ENCODE measurements around the gene C1QL3.

C1QL3 gene

GRCh38 chr10:16519908-16520861, 1.5 kb downstream of the C1QL3 start:
- no peak for DNase-seq (ENCODE audit: low read depth, low spot score)
- peaks cover 59% of the 10 kb centered on the region for H3K27me3 ChIP-seq (ENCODE audit: insufficient read depth, insufficient read length)
- H3K9ac ChIP-seq (ENCODE audit: insufficient read length, low read depth) = peak overlapping the region; percentile 72
- no peaks in the 10 kb centered on the region for H3K36me3 ChIP-seq (ENCODE audit: insufficient read depth, insufficient read length, low read length)
- TF ChIP-seq SUZ12 (IDR thresholded peaks at IDR 0.05; ENCODE audit: extremely low read depth, insufficient read depth, insufficient read length) (no peak), ZNF274 (IDR thresholded peaks at IDR 0.05; ENCODE audit: low read depth, low read length) (no peak), YY1 (IDR thresholded peaks at IDR 0.05; ENCODE audit: insufficient read depth, insufficient read length) (no peak)
- no peaks in the 10 kb centered on the region for H3K4me1 ChIP-seq (ENCODE audit: insufficient read depth, insufficient read length)
- H3K4me3 ChIP-seq (ENCODE audit: insufficient read length, low read depth) = peak overlapping the region; percentile 47
- no peaks in the 10 kb centered on the region for H3K9me3 ChIP-seq (ENCODE audit: insufficient read depth, low read length)

DNA sequence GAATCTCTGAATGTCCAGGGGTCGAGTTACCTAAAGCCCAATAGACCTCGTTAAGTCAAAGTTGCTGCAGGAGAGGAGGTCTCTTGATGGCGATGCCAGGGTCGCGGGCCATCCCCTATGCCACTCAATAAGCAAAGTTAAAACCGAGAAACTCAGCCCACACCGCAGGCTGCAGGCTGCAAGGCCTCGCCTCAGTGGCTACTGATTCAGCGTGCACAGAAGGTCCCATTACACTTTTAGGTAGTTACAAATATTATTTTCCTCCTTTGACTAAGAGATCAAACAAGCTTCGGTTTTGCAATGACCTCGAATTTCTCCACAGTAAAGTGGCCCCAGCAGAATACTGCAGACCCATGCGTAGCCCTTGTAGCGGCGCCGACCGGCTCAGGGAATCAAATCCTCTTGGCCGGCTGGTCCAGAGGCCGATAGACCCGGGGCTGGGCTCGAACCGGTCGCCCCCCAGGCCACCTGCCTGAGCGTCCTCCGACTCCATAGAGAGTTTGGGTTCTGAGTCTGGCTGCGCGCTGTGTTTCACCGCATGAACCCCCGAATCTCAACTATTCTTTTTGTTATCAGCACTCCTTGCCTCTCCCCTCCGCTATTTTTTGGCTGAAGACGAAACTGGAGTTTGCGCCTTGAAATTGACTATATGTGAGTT, 2.3 kb downstream of the C1QL3 start:
- Histone ChIP-seq H3K9ac (ENCODE audit: insufficient read length, low read depth) (peak overlapping the region; percentile 72), H3K9me3 (ENCODE audit: insufficient read depth, low read length) (no peaks in the 10 kb centered on the region), H3K27me3 (ENCODE audit: insufficient read depth, insufficient read length) (peaks cover 54% of the 10 kb centered on the region), H3K4me1 (ENCODE audit: insufficient read depth, insufficient read length) (no peaks in the 10 kb centered on the region), H3K36me3 (ENCODE audit: insufficient read depth, insufficient read length, low read length) (no peaks in the 10 kb centered on the region), H3K4me3 (ENCODE audit: insufficient read length, low read depth) (peak overlapping the region; percentile 40)
- TF ChIP-seq YY1 (IDR thresholded peaks at IDR 0.05; ENCODE audit: insufficient read depth, insufficient read length) (no peak), ZNF274 (IDR thresholded peaks at IDR 0.05; ENCODE audit: low read depth, low read length) (no peak), SUZ12 (IDR thresholded peaks at IDR 0.05; ENCODE audit: extremely low read depth, insufficient read depth, insufficient read length) (no peak)
- no peak for DNase-seq (ENCODE audit: low read depth, low spot score)

GRCh38 chr10:16518822-16519221, 2.9 kb downstream of the C1QL3 start:
- Histone ChIP-seq H3K9ac (ENCODE audit: insufficient read length, low read depth) (no peak overlapping the region), H3K4me3 (ENCODE audit: insufficient read length, low read depth) (no peak overlapping the region), H3K27me3 (ENCODE audit: insufficient read depth, insufficient read length) (peaks cover 49% of the 10 kb centered on the region), H3K4me1 (ENCODE audit: insufficient read depth, insufficient read length) (no peaks in the 10 kb centered on the region), H3K36me3 (ENCODE audit: insufficient read depth, insufficient read length, low read length) (no peaks in the 10 kb centered on the region), H3K9me3 (ENCODE audit: insufficient read depth, low read length) (no peaks in the 10 kb centered on the region)
- no peak for DNase-seq (ENCODE audit: low read depth, low spot score)
- TF ChIP-seq YY1 (IDR thresholded peaks at IDR 0.05; ENCODE audit: insufficient read depth, insufficient read length) (no peak), ZNF274 (IDR thresholded peaks at IDR 0.05; ENCODE audit: low read depth, low read length) (no peak), SUZ12 (IDR thresholded peaks at IDR 0.05; ENCODE audit: extremely low read depth, insufficient read depth, insufficient read length) (no peak)

GRCh38 chr10:16510843-16511242, 10.8 kb downstream of the C1QL3 start:
- no peaks in the 10 kb centered on the region for H3K27me3 ChIP-seq (ENCODE audit: insufficient read depth, insufficient read length)
- no peak overlapping the region for H3K4me3 ChIP-seq (ENCODE audit: insufficient read length, low read depth)
- H3K9ac ChIP-seq (ENCODE audit: insufficient read length, low read depth) = no peak overlapping the region
- H3K9me3 ChIP-seq (ENCODE audit: insufficient read depth, low read length) = no peaks in the 10 kb centered on the region
- no peaks in the 10 kb centered on the region for H3K4me1 ChIP-seq (ENCODE audit: insufficient read depth, insufficient read length)
- TF ChIP-seq ZNF274 (IDR thresholded peaks at IDR 0.05; ENCODE audit: low read depth, low read length) = no peak
- TF ChIP-seq SUZ12 (IDR thresholded peaks at IDR 0.05; ENCODE audit: extremely low read depth, insufficient read depth, insufficient read length) = no peak
- TF ChIP-seq YY1 (IDR thresholded peaks at IDR 0.05; ENCODE audit: insufficient read depth, insufficient read length) = no peak
- no peak for DNase-seq (ENCODE audit: low read depth, low spot score)
- no peaks in the 10 kb centered on the region for H3K36me3 ChIP-seq (ENCODE audit: insufficient read depth, insufficient read length, low read length)

DNA sequence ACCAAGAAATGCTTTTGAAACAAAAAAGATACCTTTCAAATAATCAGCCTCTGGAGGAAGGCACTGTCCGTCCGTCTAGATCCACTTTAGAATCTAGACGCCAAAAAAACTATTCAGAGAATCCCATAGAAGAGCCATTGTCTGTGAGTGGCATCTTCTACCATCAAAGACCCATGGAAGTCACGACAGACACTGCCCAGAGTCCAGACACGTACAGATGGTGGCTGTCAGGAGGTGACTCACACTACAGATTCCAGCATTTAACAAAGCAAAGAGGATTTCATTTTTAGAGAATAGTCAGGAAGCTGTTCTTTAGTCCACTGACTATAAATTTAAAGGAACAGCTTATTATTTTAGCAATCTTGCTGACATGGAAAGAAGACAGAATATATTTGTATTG, 11.7 kb downstream of the C1QL3 start:
- Histone ChIP-seq H3K9me3 (ENCODE audit: insufficient read depth, low read length) (no peaks in the 10 kb centered on the region), H3K27me3 (ENCODE audit: insufficient read depth, insufficient read length) (no peaks in the 10 kb centered on the region), H3K36me3 (ENCODE audit: insufficient read depth, insufficient read length, low read length) (no peaks in the 10 kb centered on the region), H3K9ac (ENCODE audit: insufficient read length, low read depth) (no peak overlapping the region), H3K4me3 (ENCODE audit: insufficient read length, low read depth) (no peak overlapping the region), H3K4me1 (ENCODE audit: insufficient read depth, insufficient read length) (no peaks in the 10 kb centered on the region)
- no peak for TF ChIP-seq YY1 (IDR thresholded peaks at IDR 0.05; ENCODE audit: insufficient read depth, insufficient read length)
- TF ChIP-seq ZNF274 (IDR thresholded peaks at IDR 0.05; ENCODE audit: low read depth, low read length) = no peak
- no peak for TF ChIP-seq SUZ12 (IDR thresholded peaks at IDR 0.05; ENCODE audit: extremely low read depth, insufficient read depth, insufficient read length)
- no peak for DNase-seq (ENCODE audit: low read depth, low spot score)

- Histone ChIP-seq H3K36me3 (ENCODE audit: insufficient read depth, insufficient read length, low read length) (no peaks in the 10 kb centered on the region), H3K9me3 (ENCODE audit: insufficient read depth, low read length) (no peaks in the 10 kb centered on the region), H3K9ac (ENCODE audit: insufficient read length, low read depth) (no peak overlapping the region), H3K4me3 (ENCODE audit: insufficient read length, low read depth) (no peak overlapping the region), H3K27me3 (ENCODE audit: insufficient read depth, insufficient read length) (no peaks in the 10 kb centered on the region), H3K4me1 (ENCODE audit: insufficient read depth, insufficient read length) (no peaks in the 10 kb centered on the region)
- DNase-seq (ENCODE audit: low read depth, low spot score) = no peak
- TF ChIP-seq ZNF274 (IDR thresholded peaks at IDR 0.05; ENCODE audit: low read depth, low read length) (no peak), YY1 (IDR thresholded peaks at IDR 0.05; ENCODE audit: insufficient read depth, insufficient read length) (no peak), SUZ12 (IDR thresholded peaks at IDR 0.05; ENCODE audit: extremely low read depth, insufficient read depth, insufficient read length) (no peak)
Observed at GRCh38 chr10:16505161-16505560, 16.5 kb downstream of the C1QL3 start.

DNA sequence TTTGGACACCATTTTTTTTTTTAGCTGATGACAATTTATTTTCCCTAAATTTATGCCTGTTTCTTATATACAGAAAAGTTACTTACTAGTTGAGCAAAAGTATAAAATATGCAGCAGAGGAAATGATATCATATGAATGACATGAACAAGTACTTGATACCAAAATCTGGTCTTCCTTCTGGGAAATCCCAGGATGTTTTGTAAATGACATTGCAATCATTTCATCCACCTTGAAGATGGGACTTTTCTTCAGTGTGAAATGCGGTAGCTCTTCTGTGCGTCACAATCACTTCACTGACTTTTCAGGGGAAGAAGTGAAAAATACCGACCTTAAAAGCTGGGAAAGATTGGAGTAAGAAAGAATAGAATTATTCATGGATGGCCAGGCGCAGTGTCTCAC, 23.8 kb downstream of the C1QL3 start:
- TF ChIP-seq SUZ12 (IDR thresholded peaks at IDR 0.05; ENCODE audit: extremely low read depth, insufficient read depth, insufficient read length) (no peak), ZNF274 (IDR thresholded peaks at IDR 0.05; ENCODE audit: low read depth, low read length) (no peak), YY1 (IDR thresholded peaks at IDR 0.05; ENCODE audit: insufficient read depth, insufficient read length) (no peak)
- no peaks in the 10 kb centered on the region for H3K27me3 ChIP-seq (ENCODE audit: insufficient read depth, insufficient read length)
- no peak overlapping the region for H3K9ac ChIP-seq (ENCODE audit: insufficient read length, low read depth)
- H3K4me3 ChIP-seq (ENCODE audit: insufficient read length, low read depth) = no peak overlapping the region
- no peaks in the 10 kb centered on the region for H3K36me3 ChIP-seq (ENCODE audit: insufficient read depth, insufficient read length, low read length)
- H3K4me1 ChIP-seq (ENCODE audit: insufficient read depth, insufficient read length) = no peaks in the 10 kb centered on the region
- no peaks in the 10 kb centered on the region for H3K9me3 ChIP-seq (ENCODE audit: insufficient read depth, low read length)
- no peak for DNase-seq (ENCODE audit: low read depth, low spot score)

All from NT2/D1 (cell line).